HG02759 (cell line): ENCODE measurements around the gene ZNF41.

Source experiments
- ATAC-seq: cut with Tn5 transposase; IDR thresholded peaks from one replicate; pipeline ENCODE4 v1.9.1; 2021; ENCODE audit warnings: mild to moderate bottlenecking, moderate library complexity; ENCODE audit not compliant: unreplicated experiment

The ZNF41 gene

GRCh38 chrX:47413179-47413594, 69.8 kb downstream of the ZNF41 start:
- no peak for ATAC-seq
